Testis (tissue), 3 donors: ENCODE data around the gene LIN52. TPM values are rescaled to one million over a fixed set of nuclear protein-coding genes. Genes with fewer than 3 reads are reported as not detected.

Source experiments
- DNase-seq: peaks from one replicate; pipeline ENCODE4 v3.0.0-alpha.2; 2019
- H3K27ac ChIP-seq, 2 donors: fragments of 200-600 bp; sonication (generic); one replicate each; pipeline ENCODE4 v1.5.1; 2019
- H3K27me3 ChIP-seq: fragments of 200-600 bp; sonication (generic); one replicate; pipeline ENCODE4 v1.5.1; 2019
- H3K36me3 ChIP-seq: fragments of 200-600 bp; sonication (generic); one replicate; pipeline ENCODE4 v1.5.1; 2017; ENCODE audit warnings: low read depth; ENCODE audit errors: missing control alignments
- H3K4me1 ChIP-seq: fragments of 200-600 bp; sonication (generic); one replicate; pipeline ENCODE4 v1.5.1; 2019
- H3K4me3 ChIP-seq, 2 donors: fragments of 200-600 bp; sonication (generic); one replicate each; pipeline ENCODE4 v1.5.1; 2017 to 2019
- H3K9me3 ChIP-seq: fragments of 200-600 bp; sonication (generic); one replicate; pipeline ENCODE4 v1.5.1; 2017
- POLR2A ChIP-seq: fragments of 450-650 bp; IDR thresholded peaks from one replicate; pipeline ENCODE4 v1.6.1; 2017; ENCODE audit warnings: antibody characterized with exemption, mild to moderate bottlenecking, moderate library complexity
- WGBS, 2 donors: methylation state at CpG; one replicate each; pipeline ENCODE4 v1.1.5; 2018; 5-methylcytosine and 5-hydroxymethylcytosine counted together
- intact Hi-C: fragments of 100-400 bp; cut with DNase I; formaldehyde crosslinking; loops from one replicate; pipeline ENCODE4 v1.15.1; 2023; ENCODE audit warnings: low total_unique reads
- polyA plus RNA-seq: library from polyadenylated mRNA; stranded (reverse); fragments of 350-450 nt; fragmentation: Illumina TruSeq; extraction: RNeasy Lipid Tissue Mini Kit (QIAGEN cat#74804); gene quantifications from one replicate; pipeline ENCODE4 v1.2.3, GENCODE V29; 2014; ENCODE audit warnings: low read depth, low replicate concordance; ENCODE audit not compliant: insufficient read depth
- total RNA-seq, 2 donors: library from RNA; depleted of rRNA; stranded (reverse); fragments of >200 nt; gene quantifications; one replicate each; pipeline ENCODE4 v1.2.3, GENCODE V29; 2016
- TF ChIP-seq, protein P1 (sequence below), 3 experiments: fragments of 450-650 bp in 2 of 3; fragments of 200-600 bp in 1 of 3; sonication (generic) in 1 of 3; IDR thresholded peaks; one replicate each; pipeline ENCODE4 v1.5.1; 2016 to 2019; ENCODE audit warnings: antibody characterized with exemption in 3 of 3, mild to moderate bottlenecking in 2 of 3, moderate library complexity in 1 of 3

Gene LIN52
- total and polyA plus RNA-seq, 3 donors from 2014 or later, result 13.8 to 21.7 (median 18.9) TPM

DNA sequence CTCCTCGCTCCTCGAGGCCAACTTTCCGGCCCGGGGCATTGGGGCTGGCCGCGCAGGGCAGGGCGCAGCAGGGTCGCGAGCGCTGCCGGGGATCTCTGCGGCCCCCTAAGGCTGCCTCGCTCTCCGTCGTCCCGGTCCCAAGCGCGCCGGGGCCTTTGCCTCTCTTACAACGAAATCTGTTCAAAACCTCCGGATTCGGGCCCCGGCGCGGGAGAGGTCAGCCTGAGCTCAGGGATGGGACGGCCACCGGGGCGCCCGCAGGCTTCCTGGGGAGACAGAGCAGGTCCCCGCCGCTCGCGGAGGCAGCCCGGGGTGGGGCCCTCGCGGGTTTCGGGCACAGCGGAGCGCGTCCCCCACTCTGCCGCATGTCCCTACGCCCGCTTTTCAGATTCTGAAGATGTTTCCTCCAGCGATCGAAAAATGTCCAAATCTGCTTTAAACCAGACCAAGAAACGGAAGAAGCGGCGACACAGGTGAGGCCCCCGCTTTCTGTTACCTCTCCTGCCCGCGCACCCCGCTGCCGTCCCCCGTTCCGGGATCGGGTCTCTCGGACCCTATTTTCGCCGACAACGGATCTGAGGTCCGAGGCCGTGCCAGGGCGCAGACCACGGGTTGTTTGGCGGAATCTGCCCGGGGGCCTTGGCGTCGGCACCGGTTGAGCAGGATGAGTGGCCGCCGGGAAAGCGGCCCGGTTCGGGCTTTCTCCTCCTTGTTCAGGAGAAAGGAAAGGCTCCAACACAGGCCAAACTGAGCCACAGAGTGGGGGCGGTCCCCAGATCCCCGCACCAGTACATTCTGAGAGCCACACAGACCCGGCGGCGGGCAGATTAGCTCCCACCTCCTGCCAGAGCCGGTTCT is 156.3 kb downstream of the LIN52 start:
- Histone ChIP-seq H3K27ac (no peak overlapping the region), H3K36me3 (no peaks in the 10 kb centered on the region), H3K27me3 (peaks cover 3% of the 10 kb centered on the region), H3K4me3 (peak overlapping the region in 1 of 2 donors; percentile 6), H3K4me1 (peaks cover 12% of the 10 kb centered on the region), H3K9me3 (no peaks in the 10 kb centered on the region)
- TF ChIP-seq POLR2A, result no peak
- TF ChIP-seq, protein P1, sequence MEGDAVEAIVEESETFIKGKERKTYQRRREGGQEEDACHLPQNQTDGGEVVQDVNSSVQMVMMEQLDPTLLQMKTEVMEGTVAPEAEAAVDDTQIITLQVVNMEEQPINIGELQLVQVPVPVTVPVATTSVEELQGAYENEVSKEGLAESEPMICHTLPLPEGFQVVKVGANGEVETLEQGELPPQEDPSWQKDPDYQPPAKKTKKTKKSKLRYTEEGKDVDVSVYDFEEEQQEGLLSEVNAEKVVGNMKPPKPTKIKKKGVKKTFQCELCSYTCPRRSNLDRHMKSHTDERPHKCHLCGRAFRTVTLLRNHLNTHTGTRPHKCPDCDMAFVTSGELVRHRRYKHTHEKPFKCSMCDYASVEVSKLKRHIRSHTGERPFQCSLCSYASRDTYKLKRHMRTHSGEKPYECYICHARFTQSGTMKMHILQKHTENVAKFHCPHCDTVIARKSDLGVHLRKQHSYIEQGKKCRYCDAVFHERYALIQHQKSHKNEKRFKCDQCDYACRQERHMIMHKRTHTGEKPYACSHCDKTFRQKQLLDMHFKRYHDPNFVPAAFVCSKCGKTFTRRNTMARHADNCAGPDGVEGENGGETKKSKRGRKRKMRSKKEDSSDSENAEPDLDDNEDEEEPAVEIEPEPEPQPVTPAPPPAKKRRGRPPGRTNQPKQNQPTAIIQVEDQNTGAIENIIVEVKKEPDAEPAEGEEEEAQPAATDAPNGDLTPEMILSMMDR (IDR thresholded peaks at IDR 0.05), result no peak
- intact Hi-C loops, result no loop called here
- DNase-seq, result no peak
- WGBS, 2 donors, result 4 to 6% methylated on average over 46 to 72 of the region's 80 CpGs

DNA sequence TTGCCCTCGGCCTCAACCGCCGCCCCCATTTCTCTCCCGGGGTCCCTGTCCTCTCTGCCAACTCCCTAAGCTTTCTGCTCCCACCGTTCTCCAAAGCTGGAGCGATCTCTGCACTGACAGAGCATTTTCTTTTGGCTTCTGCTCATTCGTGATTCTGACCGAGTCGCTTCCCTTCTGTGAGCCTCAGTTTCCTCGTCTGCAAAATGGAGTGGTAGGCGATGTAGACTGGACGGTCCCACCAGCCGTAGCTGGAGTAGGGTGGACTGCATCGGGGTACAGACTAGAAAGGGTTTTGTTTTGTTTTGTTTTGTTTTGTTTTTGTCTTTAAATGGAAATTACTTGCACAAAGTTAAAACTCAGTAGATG is 156.9 kb downstream of the LIN52 start:
- TF ChIP-seq POLR2A, result no peak
- TF ChIP-seq, protein P1 (IDR thresholded peaks at IDR 0.05), result no peak
- Histone ChIP-seq H3K36me3 (no peaks in the 10 kb centered on the region), H3K27me3 (peaks cover 3% of the 10 kb centered on the region), H3K9me3 (no peaks in the 10 kb centered on the region), H3K4me1 (peaks cover 12% of the 10 kb centered on the region), H3K4me3 (no peak overlapping the region), H3K27ac (no peak overlapping the region)
- 9% methylated on average over 14 of the region's 14 CpGs for WGBS, 2 donors
- intact Hi-C loops, result no loop called here
- no peak for DNase-seq

DNA sequence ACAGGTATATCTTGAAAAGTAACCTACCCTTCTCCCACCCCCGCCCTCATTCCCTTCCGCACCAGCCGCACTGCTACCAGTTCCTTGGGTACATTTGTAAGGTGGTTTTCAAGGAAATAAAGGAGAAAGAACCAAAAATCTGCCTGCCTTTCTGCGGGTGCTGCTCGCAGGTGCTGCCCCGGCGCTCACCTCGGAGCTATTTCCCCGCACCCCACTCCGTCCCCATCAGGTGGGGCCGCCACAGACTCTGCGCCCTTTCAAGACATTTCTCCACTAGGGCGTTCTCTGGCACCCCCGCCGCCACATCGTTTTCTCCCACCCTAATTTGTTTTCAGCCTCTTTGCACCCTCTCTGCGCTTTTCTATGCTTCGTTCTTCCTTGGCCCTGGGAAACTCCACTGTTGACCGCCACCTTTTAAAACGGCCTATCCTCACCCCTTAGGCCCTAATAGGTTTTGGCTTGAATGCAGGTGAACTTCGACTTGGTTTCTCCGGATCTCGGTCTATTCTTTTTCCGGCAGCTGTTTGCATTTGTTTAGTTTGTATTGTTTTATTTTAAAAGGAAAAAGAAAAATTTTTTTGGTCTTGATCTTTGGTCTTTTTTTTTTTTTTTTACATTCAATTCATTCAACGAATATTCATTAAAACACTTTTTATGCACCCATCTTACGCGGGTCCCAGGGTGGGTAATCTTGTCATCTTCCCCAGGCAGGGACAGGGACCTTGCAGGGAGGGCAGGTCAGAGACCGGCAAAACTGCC is 157.4 kb downstream of the LIN52 start:
- intact Hi-C loops, result no loop called here
- TF ChIP-seq, protein P1 (IDR thresholded peaks at IDR 0.05), result no peak
- no peak for TF ChIP-seq POLR2A
- H3K27me3 ChIP-seq, result peaks cover 3% of the 10 kb centered on the region
- no peak overlapping the region for H3K27ac ChIP-seq
- peaks cover 12% of the 10 kb centered on the region for H3K4me1 ChIP-seq
- H3K9me3 ChIP-seq, result no peaks in the 10 kb centered on the region
- DNase-seq, result no peak
- WGBS, 2 donors, result 11 to 15% methylated on average over 28 of the region's 28 CpGs
- no peaks in the 10 kb centered on the region for H3K36me3 ChIP-seq
- no peak overlapping the region for H3K4me3 ChIP-seq

DNA sequence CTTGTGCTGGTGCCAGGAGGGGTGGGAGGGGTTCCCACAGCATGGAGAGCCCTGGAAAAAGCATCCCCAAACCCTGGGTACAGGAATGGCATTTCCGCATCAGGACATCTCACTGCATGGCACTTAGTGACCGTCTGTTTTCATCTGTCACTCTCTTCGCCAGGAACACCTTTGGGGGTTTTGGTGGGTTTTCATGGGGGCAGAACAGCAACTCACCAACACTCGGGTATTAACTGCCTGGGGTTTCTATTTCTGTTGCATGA is 158.0 kb downstream of the LIN52 start:
- Histone ChIP-seq H3K9me3 (no peaks in the 10 kb centered on the region), H3K36me3 (no peaks in the 10 kb centered on the region), H3K4me1 (peaks cover 12% of the 10 kb centered on the region), H3K27me3 (peaks cover 3% of the 10 kb centered on the region), H3K4me3 (no peak overlapping the region), H3K27ac (no peak overlapping the region)
- WGBS, 2 donors, result 33 to 54% methylated on average over 4 of the region's 4 CpGs
- DNase-seq, result no peak
- intact Hi-C loops, result no loop called here
- TF ChIP-seq, protein P1 (IDR thresholded peaks at IDR 0.05), result no peak
- TF ChIP-seq POLR2A, result no peak
